Hepatocyte (in vitro differentiated cells): ENCODE data around the gene FAM83F. TPM values are rescaled to one million over a fixed set of nuclear protein-coding genes. Genes with fewer than 3 reads are reported as not detected.

ENCODE experiments used
- DNase-seq: peaks from one replicate; pipeline ENCODE4 v3.0.0-alpha.2; 2016; ENCODE audit warnings: low spot score
- H2AFZ ChIP-seq: fragments of 200-600 bp; sonication (generic); 2 replicates; pipeline ENCODE4 v1.6.0; 2016; ENCODE audit warnings: antibody characterized with exemption, mild to moderate bottlenecking
- H3K27ac ChIP-seq: fragments of 200-600 bp; sonication (generic); 2 replicates; pipeline ENCODE4 v1.5.1; 2016; ENCODE audit warnings: mild to moderate bottlenecking
- H3K27me3 ChIP-seq: fragments of 200-600 bp; sonication (generic); 2 replicates; pipeline ENCODE4 v1.6.1; 2016
- H3K36me3 ChIP-seq: fragments of 200-600 bp; sonication (generic); replicated peaks from 2 replicates; pipeline ENCODE4 v1.5.1; 2016; ENCODE audit warnings: low read depth; ENCODE audit not compliant: insufficient read depth
- H3K4me1 ChIP-seq: fragments of 200-600 bp; sonication (generic); 2 replicates; pipeline ENCODE4 v1.5.1; 2016; ENCODE audit warnings: mild to moderate bottlenecking, moderate library complexity; ENCODE audit not compliant: insufficient read depth
- H3K4me2 ChIP-seq: fragments of 200-600 bp; sonication (generic); 2 replicates; pipeline ENCODE4 v1.6.0; 2016
- H3K4me3 ChIP-seq: fragments of 200-600 bp; sonication (generic); 2 replicates; pipeline ENCODE4 v1.5.1; 2016; ENCODE audit warnings: mild to moderate bottlenecking
- H3K79me2 ChIP-seq: fragments of 200-600 bp; sonication (generic); 2 replicates; pipeline ENCODE4 v1.6.0; 2017; ENCODE audit warnings: mild to moderate bottlenecking
- H3K9me2 ChIP-seq: fragments of 200-600 bp; sonication (generic); replicated peaks from 2 replicates; pipeline ENCODE4 v1.6.0; 2017; ENCODE audit warnings: mild to moderate bottlenecking; ENCODE audit not compliant: insufficient read depth
- H3K9me3 ChIP-seq: fragments of 200-600 bp; sonication (generic); 2 replicates; pipeline ENCODE4 v1.5.1; 2016; ENCODE audit warnings: low read depth, mild to moderate bottlenecking
- H4K20me1 ChIP-seq: fragments of 200-600 bp; sonication (generic); 2 replicates; pipeline ENCODE4 v1.6.0; 2016; ENCODE audit warnings: mild to moderate bottlenecking; ENCODE audit not compliant: insufficient read depth, poor library complexity, severe bottlenecking
- CTCF ChIP-seq: fragments of 200-600 bp; sonication (generic); IDR thresholded peaks from 2 replicates; pipeline ENCODE4 v1.5.1; 2016; ENCODE audit warnings: antibody characterized with exemption, mild to moderate bottlenecking; ENCODE audit not compliant: poor library complexity
- EZH2 ChIP-seq: fragments of 200-600 bp; sonication (generic); IDR thresholded peaks from 2 replicates; pipeline ENCODE4 v1.6.1; 2016; ENCODE audit warnings: antibody characterized with exemption, mild to moderate bottlenecking, borderline replicate concordance
- EZH2phosphoT487 ChIP-seq: fragments of 200-600 bp; sonication (generic); IDR thresholded peaks from one replicate; pipeline ENCODE4 v1.6.1; 2018; ENCODE audit warnings: antibody characterized with exemption, mild to moderate bottlenecking, low read depth, moderate library complexity; ENCODE audit not compliant: unreplicated experiment, severe bottlenecking
- WGBS: methylation state at CpG from one replicate; pipeline ENCODE4 v1.1.6; 2016; ENCODE audit warnings: low lambda C conversion rate; ENCODE audit errors: missing lambda C conversion rate; 5-methylcytosine and 5-hydroxymethylcytosine counted together
- polyA plus RNA-seq: library from polyadenylated mRNA; unstranded; fragments of >200 nt; fragmentation: Nextera tagmentation; extraction: Ambion mirVana; gene quantifications from 2 replicates; pipeline ENCODE4 v1.2.1, GENCODE V29; 2016
- total RNA-seq: library from RNA; depleted of rRNA; stranded (reverse); fragments of >200 nt; gene quantifications from 2 replicates; pipeline ENCODE4 v1.2.3, GENCODE V29; 2014

The FAM83F gene
- total and polyA plus RNA-seq, 2 experiments from 2014 or later, result 10.8 to 12.8 TPM

- Histone ChIP-seq H3K9me2 (no peaks in the 10 kb centered on the region), H2AFZ (no peak overlapping the region), H3K9me3 (no peaks in the 10 kb centered on the region)
Measured at GRCh38 chr22:39965748-39966147, 29.0 kb upstream of the FAM83F start.

GRCh38 chr22:39966470-39966869 lies 28.3 kb upstream of the FAM83F start:
- TF ChIP-seq EZH2phosphoT487, result no peak
- no peak for TF ChIP-seq CTCF
- TF ChIP-seq EZH2, result no peak
- H3K27ac ChIP-seq, result peak overlapping the region; percentile 88
- 70% methylated on average over 2 of the region's 2 CpGs for WGBS
- H4K20me1 ChIP-seq, result no peaks in the 10 kb centered on the region
- no peaks in the 10 kb centered on the region for H3K27me3 ChIP-seq
- no peak overlapping the region for H3K4me3 ChIP-seq
- no peak overlapping the region for H2AFZ ChIP-seq
- H3K4me1 ChIP-seq, result peaks cover 26% of the 10 kb centered on the region
- H3K36me3 ChIP-seq, result no peaks in the 10 kb centered on the region
- no peaks in the 10 kb centered on the region for H3K79me2 ChIP-seq
- H3K9me3 ChIP-seq, result no peaks in the 10 kb centered on the region
- H3K9me2 ChIP-seq, result no peaks in the 10 kb centered on the region
- DNase-seq, result no peak
- no peak overlapping the region for H3K4me2 ChIP-seq

More at GRCh38 chr22:39965748-39966147, 29.0 kb upstream of the FAM83F start:
- Histone ChIP-seq H3K4me3 (no peak overlapping the region), H3K27me3 (no peaks in the 10 kb centered on the region), H3K4me1 (peaks cover 26% of the 10 kb centered on the region), H3K27ac (peak overlapping the region; percentile 88), H3K79me2 (no peaks in the 10 kb centered on the region), H3K4me2 (no peak overlapping the region), H4K20me1 (no peaks in the 10 kb centered on the region), H3K36me3 (no peaks in the 10 kb centered on the region)
- DNase-seq, result no peak
- no peak for TF ChIP-seq CTCF
- TF ChIP-seq EZH2, result no peak
- TF ChIP-seq EZH2phosphoT487, result no peak
- 68% methylated on average over 5 of the region's 5 CpGs for WGBS

- peak; percentile 43 for DNase-seq
- peaks cover 26% of the 10 kb centered on the region for H3K4me1 ChIP-seq
- no peak overlapping the region for H2AFZ ChIP-seq
- no peak for TF ChIP-seq EZH2
- TF ChIP-seq CTCF, result no peak
- TF ChIP-seq EZH2phosphoT487, result no peak
- 50% methylated on average over 9 of the region's 9 CpGs for WGBS
- peak overlapping the region; percentile 88 for H3K27ac ChIP-seq
- H3K9me2 ChIP-seq, result no peaks in the 10 kb centered on the region
- H3K9me3 ChIP-seq, result no peaks in the 10 kb centered on the region
- H3K4me2 ChIP-seq, result peak overlapping the region; percentile 21
- no peaks in the 10 kb centered on the region for H3K36me3 ChIP-seq
- no peaks in the 10 kb centered on the region for H4K20me1 ChIP-seq
- H3K79me2 ChIP-seq, result no peaks in the 10 kb centered on the region
- no peak overlapping the region for H3K4me3 ChIP-seq
- H3K27me3 ChIP-seq, result no peaks in the 10 kb centered on the region
Measured at GRCh38 chr22:39967103-39967829, 27.5 kb upstream of the FAM83F start.
